Effector memory CD8-positive, alpha-beta T cell (primary cell): ENCODE results near the gene COBL.

Experiments used
- ATAC-seq: fragments of 150-1000 bp; cut with Tn5 transposase; replicated peaks from 2 replicates; pipeline ENCODE4 v1.10.0; 2021; ENCODE audit warnings: mild to moderate bottlenecking, moderate library complexity
- DNase-seq, 3 experiments: peaks; one replicate each; pipeline ENCODE4 v3.0.0; 2021
- H3K27ac Mint-ChIP-seq, 2 donors: one replicate each; pipeline ENCODE4 v1.8.0; 2022; ENCODE audit warnings: mild to moderate bottlenecking in 2 of 2, mixed read lengths in 2 of 2, moderate library complexity in 2 of 2
- H3K27me3 Mint-ChIP-seq, 2 donors: one replicate each; pipeline ENCODE4 v1.8.0; 2022; ENCODE audit warnings: mixed read lengths in 2 of 2
- H3K36me3 Mint-ChIP-seq: one replicate; pipeline ENCODE4 v1.8.0; 2022; ENCODE audit warnings: mild to moderate bottlenecking, moderate library complexity, mixed read lengths; ENCODE audit not compliant: insufficient read depth
- H3K4me1 Mint-ChIP-seq, 2 donors: one replicate each; pipeline ENCODE4 v1.8.0; 2022; ENCODE audit warnings: low read depth in 2 of 2, mixed read lengths in 2 of 2
- H3K4me3 Mint-ChIP-seq, 2 donors: one replicate each; pipeline ENCODE4 v1.8.0; 2022; ENCODE audit warnings: mild to moderate bottlenecking in 2 of 2, mixed read lengths in 2 of 2, moderate library complexity in 2 of 2
- H3K9me3 Mint-ChIP-seq, 2 donors: one replicate each; pipeline ENCODE4 v1.8.0; 2022; ENCODE audit warnings: mixed read lengths in 2 of 2

The COBL gene

DNA sequence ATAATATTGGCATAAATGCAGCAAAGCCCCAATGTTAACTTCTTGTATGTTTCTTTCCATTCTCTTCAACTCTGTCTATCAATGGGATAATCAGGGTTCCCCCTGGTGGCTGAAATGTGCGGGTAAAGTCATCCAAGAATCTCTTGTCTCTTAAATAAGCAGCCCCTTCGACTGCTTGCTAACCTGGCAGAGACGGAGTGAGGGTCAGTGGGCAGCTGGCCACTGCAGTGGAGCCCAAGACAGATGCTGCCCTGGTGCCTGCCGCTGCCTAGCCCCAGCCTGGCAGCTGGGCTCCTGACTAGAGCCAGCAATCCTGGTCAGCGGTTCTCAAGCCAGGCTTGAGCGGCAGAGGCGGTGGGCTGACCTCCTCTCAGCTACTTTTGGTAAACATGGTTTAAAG lies 248.9 kb downstream of the COBL start:
- Mint-ChIP-seq H3K27ac (no peak overlapping the region), H3K27me3 (no peaks in the 10 kb centered on the region), H3K4me3 (no peak overlapping the region), H3K36me3 (no peaks in the 10 kb centered on the region), H3K4me1 (no peaks in the 10 kb centered on the region), H3K9me3 (no peaks in the 10 kb centered on the region)
- peak in 1 of 3 experiments; percentile 17 for DNase-seq
- ATAC-seq, result no peak

GRCh38 chr7:51067258-51067657 lies 249.4 kb downstream of the COBL start:
- H3K4me3 Mint-ChIP-seq, result no peak overlapping the region
- H3K4me1 Mint-ChIP-seq, result no peaks in the 10 kb centered on the region
- no peak overlapping the region for H3K27ac Mint-ChIP-seq
- no peaks in the 10 kb centered on the region for H3K27me3 Mint-ChIP-seq
- H3K9me3 Mint-ChIP-seq, result no peaks in the 10 kb centered on the region
- no peak for DNase-seq
- no peak for ATAC-seq
- H3K36me3 Mint-ChIP-seq, result no peaks in the 10 kb centered on the region

DNA sequence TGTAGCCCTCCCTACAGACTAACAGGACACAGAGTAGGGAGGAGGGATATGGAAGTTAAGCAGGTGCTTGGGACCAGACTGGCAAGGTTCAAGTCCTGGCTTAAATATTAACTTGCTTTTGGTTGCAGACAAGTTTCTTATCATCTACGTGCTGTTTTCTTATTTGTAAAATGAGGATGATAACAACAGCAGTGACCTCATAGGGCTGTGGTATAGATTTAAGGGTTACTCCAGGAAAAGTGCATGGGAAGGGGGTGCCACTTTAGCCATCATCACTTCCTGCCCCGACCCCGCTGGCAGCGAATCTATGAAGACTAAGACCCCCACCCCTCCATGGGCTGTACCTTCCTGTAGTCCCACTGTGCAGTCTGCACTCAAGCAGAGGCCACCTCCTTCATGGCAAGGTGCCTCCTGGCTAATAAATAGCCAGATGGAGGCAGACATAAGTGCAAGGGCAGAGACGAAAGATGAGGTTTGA lies 250.2 kb downstream of the COBL start:
- H3K27ac Mint-ChIP-seq, result no peak overlapping the region
- H3K27me3 Mint-ChIP-seq, result no peaks in the 10 kb centered on the region
- DNase-seq, result no peak
- ATAC-seq, result no peak
- H3K9me3 Mint-ChIP-seq, result no peaks in the 10 kb centered on the region
- no peak overlapping the region for H3K4me3 Mint-ChIP-seq
- no peaks in the 10 kb centered on the region for H3K4me1 Mint-ChIP-seq
- no peaks in the 10 kb centered on the region for H3K36me3 Mint-ChIP-seq

DNA sequence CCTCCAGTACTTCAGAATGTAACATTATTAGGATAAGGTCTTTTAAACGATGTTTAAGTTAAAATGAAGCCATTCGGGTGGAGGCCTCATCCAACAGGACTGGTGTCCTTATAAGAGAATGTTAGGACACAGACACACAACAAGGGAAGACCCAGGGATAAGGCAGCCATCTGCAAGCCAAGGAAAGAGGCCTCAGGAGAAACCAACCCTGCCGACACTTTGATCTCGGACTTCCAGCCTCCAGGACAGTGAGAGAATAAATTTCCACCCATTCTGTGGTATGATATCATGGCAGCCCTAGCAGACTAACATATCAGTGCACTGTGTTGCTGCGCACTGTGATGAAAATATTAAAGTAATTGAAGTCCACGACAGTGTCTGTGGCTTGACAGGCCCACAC lies 250.8 kb downstream of the COBL start:
- Mint-ChIP-seq H3K27me3 (no peaks in the 10 kb centered on the region), H3K9me3 (no peaks in the 10 kb centered on the region), H3K4me3 (no peak overlapping the region), H3K4me1 (no peaks in the 10 kb centered on the region), H3K27ac (no peak overlapping the region), H3K36me3 (no peaks in the 10 kb centered on the region)
- ATAC-seq, result no peak
- DNase-seq, result no peak

GRCh38 chr7:51064688-51065087 lies 251.9 kb downstream of the COBL start:
- ATAC-seq (no peak), DNase-seq (no peak)
- Mint-ChIP-seq H3K4me1 (no peaks in the 10 kb centered on the region), H3K27me3 (peaks cover 0 to 10% of the 10 kb centered on the region in 2 donors), H3K27ac (no peak overlapping the region), H3K9me3 (no peaks in the 10 kb centered on the region), H3K4me3 (no peak overlapping the region), H3K36me3 (no peaks in the 10 kb centered on the region)

DNA sequence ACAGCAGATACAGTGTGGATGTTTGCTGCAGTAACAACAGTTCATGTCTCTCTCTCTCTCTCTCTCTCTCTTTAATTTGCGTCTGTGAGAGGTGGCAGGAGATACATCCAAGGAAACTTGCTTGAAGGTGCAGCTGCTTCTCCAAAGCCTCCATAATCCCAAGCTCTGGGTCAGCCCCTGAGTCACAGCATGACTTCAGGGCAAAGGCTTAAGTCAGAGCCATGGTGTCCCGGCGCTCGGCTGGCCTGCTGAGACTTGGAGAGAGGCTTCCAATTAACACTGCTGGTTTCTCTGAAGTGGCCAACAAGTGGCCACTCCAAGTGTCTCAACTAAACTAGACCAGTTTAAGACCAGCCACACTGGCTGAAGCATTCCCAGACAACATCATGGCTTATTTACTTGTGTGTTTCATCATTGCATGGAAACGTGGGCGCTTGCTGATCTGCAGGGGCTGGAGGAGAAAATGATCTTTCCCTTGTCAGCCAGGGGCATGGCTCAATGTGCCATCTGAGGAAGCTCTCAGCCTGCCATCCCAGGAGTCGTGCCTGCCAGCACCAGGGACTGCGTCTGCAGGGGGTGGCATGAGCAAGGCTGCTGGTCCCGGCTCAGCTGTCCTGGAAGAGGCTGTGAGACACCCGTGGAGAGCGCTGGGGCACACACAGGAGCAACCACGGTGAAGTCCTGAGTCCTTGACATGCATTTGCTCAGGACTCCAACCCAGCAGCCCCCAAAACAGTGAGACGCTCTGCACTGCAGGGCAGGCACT lies 254.2 kb downstream of the COBL start:
- Mint-ChIP-seq H3K27ac (no peak overlapping the region), H3K9me3 (no peaks in the 10 kb centered on the region), H3K4me1 (no peaks in the 10 kb centered on the region), H3K4me3 (no peak overlapping the region), H3K27me3 (peaks cover 0 to 18% of the 10 kb centered on the region in 2 donors), H3K36me3 (no peaks in the 10 kb centered on the region)
- DNase-seq (no peak), ATAC-seq (no peak)

DNA sequence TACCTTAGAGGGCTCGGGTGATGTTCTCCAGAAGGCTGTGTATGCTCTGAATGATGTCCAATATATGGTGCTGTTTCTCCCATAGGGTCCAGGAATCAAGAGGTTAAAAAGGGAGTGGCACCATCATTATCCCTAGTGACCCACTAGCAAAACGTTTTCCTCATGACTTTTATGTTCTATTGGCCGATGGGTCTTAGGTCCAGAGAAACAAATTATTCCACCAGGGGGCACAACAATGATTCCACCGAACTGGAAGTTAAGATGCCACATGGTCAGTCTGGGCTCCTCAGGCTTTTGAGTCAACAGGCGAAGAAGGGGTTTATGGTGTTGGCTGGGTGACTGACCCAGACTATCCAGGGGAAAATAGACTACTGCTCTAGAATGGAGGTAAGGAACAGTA lies 256.1 kb downstream of the COBL start:
- no peak for ATAC-seq
- H3K27me3 Mint-ChIP-seq, result peaks cover 0 to 27% of the 10 kb centered on the region in 2 donors
- no peak overlapping the region for H3K27ac Mint-ChIP-seq
- no peak for DNase-seq
- no peaks in the 10 kb centered on the region for H3K9me3 Mint-ChIP-seq
- H3K36me3 Mint-ChIP-seq, result no peaks in the 10 kb centered on the region
- no peak overlapping the region for H3K4me3 Mint-ChIP-seq
- no peaks in the 10 kb centered on the region for H3K4me1 Mint-ChIP-seq

GRCh38 chr7:51059504-51060142 lies 257.0 kb downstream of the COBL start:
- Mint-ChIP-seq H3K36me3 (no peaks in the 10 kb centered on the region), H3K4me3 (no peak overlapping the region), H3K27me3 (peaks cover 0 to 35% of the 10 kb centered on the region in 2 donors), H3K9me3 (no peaks in the 10 kb centered on the region), H3K27ac (no peak overlapping the region), H3K4me1 (no peaks in the 10 kb centered on the region)
- ATAC-seq, result no peak
- DNase-seq, result no peak

GRCh38 chr7:51058764-51059163 lies 257.8 kb downstream of the COBL start:
- no peaks in the 10 kb centered on the region for H3K9me3 Mint-ChIP-seq
- DNase-seq (no peak), ATAC-seq (no peak)
- no peak overlapping the region for H3K4me3 Mint-ChIP-seq
- H3K27me3 Mint-ChIP-seq, result peaks cover 0 to 41% of the 10 kb centered on the region in 2 donors
- no peak overlapping the region for H3K27ac Mint-ChIP-seq
- no peaks in the 10 kb centered on the region for H3K36me3 Mint-ChIP-seq
- no peaks in the 10 kb centered on the region for H3K4me1 Mint-ChIP-seq

- H3K36me3 Mint-ChIP-seq, result no peaks in the 10 kb centered on the region
- no peak overlapping the region for H3K4me3 Mint-ChIP-seq
- ATAC-seq (no peak), DNase-seq (no peak)
- no peaks in the 10 kb centered on the region for H3K9me3 Mint-ChIP-seq
- H3K27me3 Mint-ChIP-seq, result peaks cover 14 to 37% of the 10 kb centered on the region in 2 donors
- no peak overlapping the region for H3K27ac Mint-ChIP-seq
- H3K4me1 Mint-ChIP-seq, result no peaks in the 10 kb centered on the region
Measured at GRCh38 chr7:51055039-51055840, 261.4 kb downstream of the COBL start.

GRCh38 chr7:51054231-51054630 lies 262.4 kb downstream of the COBL start:
- Mint-ChIP-seq H3K9me3 (no peaks in the 10 kb centered on the region), H3K27me3 (peaks cover 17 to 30% of the 10 kb centered on the region in 2 donors), H3K27ac (no peak overlapping the region), H3K4me3 (no peak overlapping the region), H3K36me3 (no peaks in the 10 kb centered on the region), H3K4me1 (no peaks in the 10 kb centered on the region)
- ATAC-seq (no peak), DNase-seq (no peak)

DNA sequence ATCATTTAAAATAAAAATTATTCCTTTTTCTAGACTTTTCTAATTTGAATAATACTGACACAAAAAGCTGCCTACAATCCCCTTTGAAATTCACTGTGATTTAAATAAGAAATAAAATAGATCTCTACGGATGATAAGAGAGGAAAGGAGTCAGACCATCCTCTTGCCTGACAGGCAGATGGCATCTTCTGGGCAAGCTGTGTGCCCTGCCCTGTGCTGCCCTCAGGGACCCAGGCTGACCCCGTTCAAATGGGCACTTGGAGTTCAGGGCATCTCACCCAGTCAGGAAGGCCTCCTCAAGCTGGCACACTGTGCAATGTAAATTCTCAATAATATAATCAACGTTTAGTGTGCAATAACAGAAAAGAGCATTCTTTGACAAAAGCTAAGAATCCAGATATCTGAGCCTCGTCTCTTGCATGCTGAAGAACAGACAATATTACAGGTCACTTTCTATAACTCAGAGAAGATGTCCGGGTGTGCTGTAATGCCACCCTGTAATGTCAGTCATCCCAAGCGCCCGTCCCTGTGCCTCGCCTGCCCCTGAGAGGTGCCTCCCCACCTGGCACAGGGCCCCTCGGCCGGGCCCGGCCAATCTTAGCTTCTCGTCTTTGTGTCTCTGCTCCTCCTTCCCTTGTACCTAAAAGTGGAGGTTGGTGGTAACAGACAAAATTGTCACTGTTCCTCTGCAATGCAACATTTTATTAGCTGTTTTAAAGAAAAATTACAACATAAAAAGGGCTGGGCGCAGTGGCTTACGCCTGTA lies 263.3 kb downstream of the COBL start:
- H3K4me1 Mint-ChIP-seq, result no peaks in the 10 kb centered on the region
- no peak overlapping the region for H3K27ac Mint-ChIP-seq
- no peaks in the 10 kb centered on the region for H3K36me3 Mint-ChIP-seq
- no peak overlapping the region for H3K4me3 Mint-ChIP-seq
- ATAC-seq (no peak), DNase-seq (no peak)
- H3K27me3 Mint-ChIP-seq, result peaks cover 20 to 29% of the 10 kb centered on the region in 2 donors
- H3K9me3 Mint-ChIP-seq, result no peaks in the 10 kb centered on the region

GRCh38 chr7:51046482-51046881 lies 270.1 kb downstream of the COBL start:
- Mint-ChIP-seq H3K4me3 (no peak overlapping the region), H3K27me3 (peaks cover 19 to 33% of the 10 kb centered on the region in 2 donors), H3K9me3 (no peaks in the 10 kb centered on the region), H3K27ac (no peak overlapping the region), H3K36me3 (no peaks in the 10 kb centered on the region), H3K4me1 (no peaks in the 10 kb centered on the region)
- ATAC-seq (no peak), DNase-seq (no peak)
